HEK293 (cell line): ENCODE data around the gene TTC13.

Experiments
- CTCF ChIA-PET: fragments of 350-600 bp; formaldehyde crosslinking; extraction: SDS; loops from one replicate; lab custom pipeline; 2021; ENCODE audit warnings: antibody characterized with exemption; lab: Yijun Ruan, JAX
- POLR2A ChIA-PET: fragments of 300-600 bp; formaldehyde crosslinking; extraction: SDS; loops from one replicate; lab custom pipeline; 2020; ENCODE audit warnings: antibody characterized with exemption, inconsistent platforms; lab: Yijun Ruan, JAX
- H3K27ac ChIP-seq: fragments of 200-500 bp; sonication (Bioruptor generic); 2 replicates; pipeline ENCODE4 v1.5.1; 2014; ENCODE audit warnings: low read depth, low read length, control low read depth, inconsistent platforms; ENCODE audit errors: extremely low read depth
- H3K36me3 ChIP-seq, 2 experiments: fragments of 200-500 bp in 1 of 2; sonication (Bioruptor generic) in 1 of 2; 1 replicate in 1 of 2; 2 replicates in 1 of 2; pipeline ENCODE4 v1.5.1; 2014 to 2017; ENCODE audit warnings: inconsistent platforms in 2 of 2, low read length in 2 of 2; ENCODE audit not compliant: control insufficient read depth in 2 of 2, insufficient read depth in 1 of 2
- H3K4me1 ChIP-seq: fragments of 200-500 bp; sonication (Bioruptor generic); 2 replicates; pipeline ENCODE4 v1.5.1; 2014; ENCODE audit warnings: mild to moderate bottlenecking, low read length, inconsistent platforms; ENCODE audit not compliant: control insufficient read depth, insufficient read depth
- H3K4me3 ChIP-seq: 2 replicates; pipeline ENCODE4 v1.5.1; 2011; ENCODE audit warnings: low read depth, mild to moderate bottlenecking, control low read depth, low read length, moderate library complexity
- H3K9me3 ChIP-seq: fragments of 200-500 bp; sonication (Bioruptor generic); 2 replicates; pipeline ENCODE4 v1.5.1; 2014; ENCODE audit warnings: low read depth, low read length, inconsistent platforms; ENCODE audit not compliant: control insufficient read depth, insufficient read depth
- BCL11A ChIP-seq: fragments of 450-650 bp; formaldehyde crosslinking; IDR thresholded peaks from 2 replicates; pipeline ENCODE4 v1.5.1; 2016; ENCODE audit warnings: low read depth, missing biosample characterization, missing genetic modification characterization
- GLI2 ChIP-seq: fragments of 450-650 bp; formaldehyde crosslinking; IDR thresholded peaks from 2 replicates; pipeline ENCODE4; 2017; ENCODE audit warnings: missing biosample characterization, missing genetic modification characterization, low read depth, borderline replicate concordance
- HOXD13 ChIP-seq: sonication (generic); formaldehyde crosslinking; IDR thresholded peaks from 2 replicates; pipeline ENCODE4 v1.8.0; 2022; ENCODE audit warnings: missing genetic modification reagents, borderline replicate concordance
- OSR2 ChIP-seq: fragments of 450-650 bp; formaldehyde crosslinking; IDR thresholded peaks from 2 replicates; pipeline ENCODE4 v1.5.1; 2016; ENCODE audit warnings: missing biosample characterization, missing genetic modification characterization
- SALL2 ChIP-seq: fragments of 450-650 bp; formaldehyde crosslinking; IDR thresholded peaks from 2 replicates; pipeline ENCODE4 v1.5.0; 2017; ENCODE audit warnings: missing biosample characterization, mild to moderate bottlenecking, missing genetic modification characterization, borderline replicate concordance
- ZEB2 ChIP-seq: fragments of 450-650 bp; formaldehyde crosslinking; IDR thresholded peaks from 2 replicates; pipeline ENCODE4 v1.5.1; 2016; ENCODE audit warnings: missing biosample characterization, missing genetic modification characterization
- ZFP69B ChIP-seq: fragments of 450-650 bp; formaldehyde crosslinking; IDR thresholded peaks from 2 replicates; pipeline ENCODE4 v1.5.1; 2016; ENCODE audit warnings: missing biosample characterization, missing genetic modification characterization
- ZNF2 ChIP-seq: fragments of 450-650 bp; formaldehyde crosslinking; IDR thresholded peaks from 2 replicates; pipeline ENCODE4 v1.5.1; 2016; ENCODE audit warnings: missing biosample characterization, missing genetic modification characterization
- ZNF223 ChIP-seq: fragments of 450-650 bp; formaldehyde crosslinking; IDR thresholded peaks from 2 replicates; pipeline ENCODE4 v1.5.1; 2016; ENCODE audit warnings: missing biosample characterization, missing genetic modification characterization
- ZNF248 ChIP-seq: fragments of 450-650 bp; formaldehyde crosslinking; IDR thresholded peaks from 2 replicates; pipeline ENCODE4 v1.5.1; 2017; ENCODE audit warnings: missing biosample characterization, missing genetic modification characterization
- ZNF311 ChIP-seq: fragments of 450-650 bp; formaldehyde crosslinking; IDR thresholded peaks from 2 replicates; pipeline ENCODE4 v1.5.1; 2017; ENCODE audit warnings: missing biosample characterization, missing genetic modification characterization, borderline replicate concordance
- ZNF404 ChIP-seq: fragments of 450-650 bp; formaldehyde crosslinking; IDR thresholded peaks from 2 replicates; pipeline ENCODE4 v1.5.1; 2017; ENCODE audit warnings: missing biosample characterization, missing genetic modification characterization
- ZNF426 ChIP-seq: fragments of 450-650 bp; formaldehyde crosslinking; IDR thresholded peaks from 2 replicates; pipeline ENCODE4 v1.5.1; 2017; ENCODE audit warnings: missing biosample characterization, missing genetic modification characterization, mild to moderate bottlenecking, inconsistent platforms, moderate library complexity
- ZNF433 ChIP-seq: fragments of 450-650 bp; formaldehyde crosslinking; IDR thresholded peaks from 2 replicates; pipeline ENCODE4 v1.5.1; 2016; ENCODE audit warnings: missing biosample characterization, missing genetic modification characterization, low read depth
- ZNF501 ChIP-seq: fragments of 450-650 bp; formaldehyde crosslinking; IDR thresholded peaks from 2 replicates; pipeline ENCODE4 v1.5.1; 2016; ENCODE audit warnings: missing biosample characterization, missing genetic modification characterization
- ZNF529 ChIP-seq: fragments of 450-650 bp; formaldehyde crosslinking; IDR thresholded peaks from 2 replicates; pipeline ENCODE4 v1.5.1; 2017; ENCODE audit warnings: missing genetic modification characterization, missing biosample characterization; ENCODE audit not compliant: insufficient replicate concordance
- ZNF654 ChIP-seq: fragments of 450-650 bp; formaldehyde crosslinking; IDR thresholded peaks from 2 replicates; pipeline ENCODE4 v1.5.1; 2016; ENCODE audit warnings: low read depth, missing biosample characterization, missing genetic modification characterization
- ZNF660 ChIP-seq: fragments of 450-650 bp; IDR thresholded peaks from 2 replicates; pipeline ENCODE4 v1.5.1; 2018; ENCODE audit warnings: missing biosample characterization, mild to moderate bottlenecking, missing genetic modification characterization
- ZNF785 ChIP-seq: fragments of 450-650 bp; formaldehyde crosslinking; IDR thresholded peaks from 2 replicates; pipeline ENCODE4 v1.5.1; 2016; ENCODE audit warnings: missing biosample characterization, missing genetic modification characterization
- TF ChIP-seq, protein P1 (sequence below): fragments of 450-650 bp; formaldehyde crosslinking; IDR thresholded peaks from 2 replicates; pipeline ENCODE4 v1.5.1; 2017; ENCODE audit warnings: missing biosample characterization, missing genetic modification characterization
- TF ChIP-seq, protein P2 (sequence below): fragments of 450-650 bp; formaldehyde crosslinking; IDR thresholded peaks from 2 replicates; pipeline ENCODE4 v1.5.1; 2016; ENCODE audit warnings: missing biosample characterization, missing genetic modification characterization
- TF ChIP-seq, protein P3 (sequence below): fragments of 450-650 bp; formaldehyde crosslinking; IDR thresholded peaks from 2 replicates; pipeline ENCODE4 v1.5.1; 2016; ENCODE audit warnings: missing biosample characterization, missing genetic modification characterization
- TF ChIP-seq, protein P4 (sequence below): fragments of 450-650 bp; formaldehyde crosslinking; IDR thresholded peaks from 2 replicates; pipeline ENCODE4 v1.5.1; 2016; ENCODE audit warnings: missing biosample characterization, missing genetic modification characterization
- TF ChIP-seq, protein P5 (sequence below): fragments of 450-650 bp; formaldehyde crosslinking; IDR thresholded peaks from 2 replicates; pipeline ENCODE4 v1.5.1; 2016; ENCODE audit warnings: missing biosample characterization, missing genetic modification characterization

The TTC13 gene

DNA sequence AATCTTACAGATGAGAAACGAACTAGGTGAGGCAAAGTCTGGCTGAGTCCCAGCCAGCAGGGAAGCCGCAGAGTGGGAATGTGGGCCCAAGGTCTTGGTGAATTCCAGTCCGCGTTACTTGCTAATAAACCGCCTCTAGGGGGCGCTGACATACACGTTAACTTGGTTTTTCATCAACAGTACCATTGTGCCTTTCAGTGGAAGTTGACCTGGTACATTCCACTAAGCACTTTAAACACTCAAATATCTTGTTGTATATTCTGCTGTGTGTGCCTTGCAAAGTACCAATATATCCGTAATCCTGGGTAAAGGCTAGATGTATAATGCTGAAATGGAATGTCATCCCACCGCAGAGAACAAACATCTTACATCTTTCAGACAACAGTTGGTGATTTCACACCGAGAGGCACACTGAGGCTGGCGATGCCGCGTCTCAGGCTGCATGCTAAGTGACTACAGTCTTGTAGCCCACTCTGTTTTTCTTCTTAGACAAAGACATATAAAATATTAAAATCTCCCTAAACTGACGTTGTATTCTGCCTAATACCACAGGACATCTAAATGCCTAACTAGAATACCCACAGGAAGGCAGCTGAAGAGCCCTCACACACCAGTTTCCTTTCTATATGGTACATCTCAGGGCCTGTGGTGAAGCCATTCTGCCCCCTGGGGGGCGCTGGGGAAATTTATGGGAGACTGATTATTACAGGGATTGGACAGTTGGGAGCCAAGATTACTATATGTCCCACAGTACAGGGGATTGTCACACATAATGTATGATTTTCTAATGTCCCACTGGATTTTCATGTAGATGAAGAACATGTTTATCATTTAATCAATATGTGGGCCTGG lies 61.2 kb downstream of the TTC13 start:
- H3K9me3 ChIP-seq: no peaks in the 10 kb centered on the region
- H3K36me3 ChIP-seq: peaks cover 24 to 63% of the 10 kb centered on the region in 2 experiments
- no peaks in the 10 kb centered on the region for H3K4me1 ChIP-seq
- POLR2A ChIA-PET: no interaction called here
- CTCF ChIA-PET: interaction anchor here (0.6 to 3.5 kb wide), 22 partner anchors 7 to 1832 kb away, joined by 3 to 41 read pairs (median 5); no protein-coding TSS in a partner anchor
- peak; percentile 74 for TF ChIP-seq ZNF654 (tag by site-specific recombination)
- TF ChIP-seq OSR2 (tag by site-specific recombination): no peak
- no peak for TF ChIP-seq ZNF248 (tag by site-specific recombination)
- TF ChIP-seq GLI2 (tag by site-specific recombination): no peak
- no peak for TF ChIP-seq ZNF311 (tag by site-specific recombination)
- TF ChIP-seq ZFP69B (tag by site-specific recombination): peak; percentile 71
- no peak for TF ChIP-seq SALL2 (tag by site-specific recombination)
- TF ChIP-seq, protein P1, sequence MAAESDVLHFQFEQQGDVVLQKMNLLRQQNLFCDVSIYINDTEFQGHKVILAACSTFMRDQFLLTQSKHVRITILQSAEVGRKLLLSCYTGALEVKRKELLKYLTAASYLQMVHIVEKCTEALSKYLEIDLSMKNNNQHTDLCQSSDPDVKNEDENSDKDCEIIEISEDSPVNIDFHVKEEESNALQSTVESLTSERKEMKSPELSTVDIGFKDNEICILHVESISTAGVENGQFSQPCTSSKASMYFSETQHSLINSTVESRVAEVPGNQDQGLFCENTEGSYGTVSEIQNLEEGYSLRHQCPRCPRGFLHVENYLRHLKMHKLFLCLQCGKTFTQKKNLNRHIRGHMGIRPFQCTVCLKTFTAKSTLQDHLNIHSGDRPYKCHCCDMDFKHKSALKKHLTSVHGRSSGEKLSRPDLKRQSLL (tag by site-specific recombination): no peak
- TF ChIP-seq ZNF660 (tag by site-specific recombination): peak; percentile 76; the same call in 1 of the 2 replicates
- TF ChIP-seq, protein P2, sequence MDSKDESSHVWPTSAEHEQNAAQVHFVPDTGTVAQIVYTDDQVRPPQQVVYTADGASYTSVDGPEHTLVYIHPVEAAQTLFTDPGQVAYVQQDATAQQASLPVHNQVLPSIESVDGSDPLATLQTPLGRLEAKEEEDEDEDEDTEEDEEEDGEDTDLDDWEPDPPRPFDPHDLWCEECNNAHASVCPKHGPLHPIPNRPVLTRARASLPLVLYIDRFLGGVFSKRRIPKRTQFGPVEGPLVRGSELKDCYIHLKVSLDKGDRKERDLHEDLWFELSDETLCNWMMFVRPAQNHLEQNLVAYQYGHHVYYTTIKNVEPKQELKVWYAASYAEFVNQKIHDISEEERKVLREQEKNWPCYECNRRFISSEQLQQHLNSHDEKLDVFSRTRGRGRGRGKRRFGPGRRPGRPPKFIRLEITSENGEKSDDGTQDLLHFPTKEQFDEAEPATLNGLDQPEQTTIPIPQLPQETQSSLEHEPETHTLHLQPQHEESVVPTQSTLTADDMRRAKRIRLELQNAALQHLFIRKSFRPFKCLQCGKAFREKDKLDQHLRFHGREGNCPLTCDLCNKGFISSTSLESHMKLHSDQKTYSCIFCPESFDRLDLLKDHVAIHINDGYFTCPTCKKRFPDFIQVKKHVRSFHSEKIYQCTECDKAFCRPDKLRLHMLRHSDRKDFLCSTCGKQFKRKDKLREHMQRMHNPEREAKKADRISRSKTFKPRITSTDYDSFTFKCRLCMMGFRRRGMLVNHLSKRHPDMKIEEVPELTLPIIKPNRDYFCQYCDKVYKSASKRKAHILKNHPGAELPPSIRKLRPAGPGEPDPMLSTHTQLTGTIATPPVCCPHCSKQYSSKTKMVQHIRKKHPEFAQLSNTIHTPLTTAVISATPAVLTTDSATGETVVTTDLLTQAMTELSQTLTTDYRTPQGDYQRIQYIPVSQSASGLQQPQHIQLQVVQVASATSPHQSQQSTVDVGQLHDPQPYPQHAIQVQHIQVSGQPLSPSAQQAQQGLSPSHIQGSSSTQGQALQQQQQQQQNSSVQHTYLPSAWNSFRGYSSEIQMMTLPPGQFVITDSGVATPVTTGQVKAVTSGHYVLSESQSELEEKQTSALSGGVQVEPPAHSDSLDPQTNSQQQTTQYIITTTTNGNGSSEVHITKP (tag by site-specific recombination): peak; percentile 87
- no peak for TF ChIP-seq ZNF785 (tag by site-specific recombination)
- TF ChIP-seq ZNF433 (tag by site-specific recombination): no peak
- TF ChIP-seq ZNF501 (tag by site-specific recombination): 0 out of 2 replicates have a peak, but pooled peaks have one; percentile 36
- TF ChIP-seq, protein P3, sequence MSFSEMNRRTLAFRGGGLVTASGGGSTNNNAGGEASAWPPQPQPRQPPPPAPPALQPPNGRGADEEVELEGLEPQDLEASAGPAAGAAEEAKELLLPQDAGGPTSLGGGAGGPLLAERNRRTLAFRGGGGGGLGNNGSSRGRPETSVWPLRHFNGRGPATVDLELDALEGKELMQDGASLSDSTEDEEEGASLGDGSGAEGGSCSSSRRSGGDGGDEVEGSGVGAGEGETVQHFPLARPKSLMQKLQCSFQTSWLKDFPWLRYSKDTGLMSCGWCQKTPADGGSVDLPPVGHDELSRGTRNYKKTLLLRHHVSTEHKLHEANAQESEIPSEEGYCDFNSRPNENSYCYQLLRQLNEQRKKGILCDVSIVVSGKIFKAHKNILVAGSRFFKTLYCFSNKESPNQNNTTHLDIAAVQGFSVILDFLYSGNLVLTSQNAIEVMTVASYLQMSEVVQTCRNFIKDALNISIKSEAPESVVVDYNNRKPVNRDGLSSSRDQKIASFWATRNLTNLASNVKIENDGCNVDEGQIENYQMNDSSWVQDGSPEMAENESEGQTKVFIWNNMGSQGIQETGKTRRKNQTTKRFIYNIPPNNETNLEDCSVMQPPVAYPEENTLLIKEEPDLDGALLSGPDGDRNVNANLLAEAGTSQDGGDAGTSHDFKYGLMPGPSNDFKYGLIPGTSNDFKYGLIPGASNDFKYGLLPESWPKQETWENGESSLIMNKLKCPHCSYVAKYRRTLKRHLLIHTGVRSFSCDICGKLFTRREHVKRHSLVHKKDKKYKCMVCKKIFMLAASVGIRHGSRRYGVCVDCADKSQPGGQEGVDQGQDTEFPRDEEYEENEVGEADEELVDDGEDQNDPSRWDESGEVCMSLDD (tag by site-specific recombination): no peak
- TF ChIP-seq, protein P4, sequence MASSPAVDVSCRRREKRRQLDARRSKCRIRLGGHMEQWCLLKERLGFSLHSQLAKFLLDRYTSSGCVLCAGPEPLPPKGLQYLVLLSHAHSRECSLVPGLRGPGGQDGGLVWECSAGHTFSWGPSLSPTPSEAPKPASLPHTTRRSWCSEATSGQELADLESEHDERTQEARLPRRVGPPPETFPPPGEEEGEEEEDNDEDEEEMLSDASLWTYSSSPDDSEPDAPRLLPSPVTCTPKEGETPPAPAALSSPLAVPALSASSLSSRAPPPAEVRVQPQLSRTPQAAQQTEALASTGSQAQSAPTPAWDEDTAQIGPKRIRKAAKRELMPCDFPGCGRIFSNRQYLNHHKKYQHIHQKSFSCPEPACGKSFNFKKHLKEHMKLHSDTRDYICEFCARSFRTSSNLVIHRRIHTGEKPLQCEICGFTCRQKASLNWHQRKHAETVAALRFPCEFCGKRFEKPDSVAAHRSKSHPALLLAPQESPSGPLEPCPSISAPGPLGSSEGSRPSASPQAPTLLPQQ (tag by site-specific recombination): peak; percentile 71
- TF ChIP-seq, protein P5, sequence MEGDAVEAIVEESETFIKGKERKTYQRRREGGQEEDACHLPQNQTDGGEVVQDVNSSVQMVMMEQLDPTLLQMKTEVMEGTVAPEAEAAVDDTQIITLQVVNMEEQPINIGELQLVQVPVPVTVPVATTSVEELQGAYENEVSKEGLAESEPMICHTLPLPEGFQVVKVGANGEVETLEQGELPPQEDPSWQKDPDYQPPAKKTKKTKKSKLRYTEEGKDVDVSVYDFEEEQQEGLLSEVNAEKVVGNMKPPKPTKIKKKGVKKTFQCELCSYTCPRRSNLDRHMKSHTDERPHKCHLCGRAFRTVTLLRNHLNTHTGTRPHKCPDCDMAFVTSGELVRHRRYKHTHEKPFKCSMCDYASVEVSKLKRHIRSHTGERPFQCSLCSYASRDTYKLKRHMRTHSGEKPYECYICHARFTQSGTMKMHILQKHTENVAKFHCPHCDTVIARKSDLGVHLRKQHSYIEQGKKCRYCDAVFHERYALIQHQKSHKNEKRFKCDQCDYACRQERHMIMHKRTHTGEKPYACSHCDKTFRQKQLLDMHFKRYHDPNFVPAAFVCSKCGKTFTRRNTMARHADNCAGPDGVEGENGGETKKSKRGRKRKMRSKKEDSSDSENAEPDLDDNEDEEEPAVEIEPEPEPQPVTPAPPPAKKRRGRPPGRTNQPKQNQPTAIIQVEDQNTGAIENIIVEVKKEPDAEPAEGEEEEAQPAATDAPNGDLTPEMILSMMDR (tag by site-specific recombination): peak; percentile 55
- no peak for TF ChIP-seq ZNF426
- TF ChIP-seq ZNF223 (tag by site-specific recombination): no peak
- TF ChIP-seq ZNF2 (tag by site-specific recombination): peak; percentile 89
- TF ChIP-seq BCL11A (tag by site-specific recombination): no peak
- TF ChIP-seq ZNF404 (tag by site-specific recombination): no peak
- TF ChIP-seq HOXD13 (CRISPR knock-in tag): no peak
- no peak for TF ChIP-seq ZEB2 (tag by site-specific recombination)
- TF ChIP-seq ZNF529: no peak
- no peak overlapping the region for H3K27ac ChIP-seq
- no peak overlapping the region for H3K4me3 ChIP-seq
